HG03097 (cell line): Measurements from ENCODE around the gene ANKHD1.

Experiments
- ATAC-seq: cut with Tn5 transposase; IDR thresholded peaks from one replicate; pipeline ENCODE4 v1.9.1; 2021; ENCODE audit not compliant: unreplicated experiment, low FRiP score

ANKHD1 gene

GRCh38 chr5:140372971-140373487, 28.6 kb upstream of the ANKHD1 start:
- no peak for ATAC-seq

DNA sequence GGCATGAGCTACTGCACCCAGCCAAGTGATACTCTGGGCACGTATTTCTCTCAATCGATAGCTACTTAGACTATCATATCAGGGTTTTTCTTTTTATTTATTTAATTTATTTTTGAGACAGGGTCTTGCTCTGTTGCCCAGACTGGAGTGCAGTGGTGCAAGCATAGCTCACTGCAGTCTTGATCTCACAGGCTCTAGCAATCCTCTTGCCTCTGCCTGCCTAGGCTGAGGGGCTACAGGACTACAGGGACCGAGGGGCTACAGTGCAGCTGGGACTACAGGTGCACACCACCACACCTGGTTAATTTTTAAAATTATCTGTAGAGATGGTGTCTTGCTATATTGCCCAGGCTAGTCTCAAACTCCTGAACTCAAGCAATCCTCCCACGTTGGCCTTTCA, 20.3 kb upstream of the ANKHD1 start:
- no peak for ATAC-seq

DNA sequence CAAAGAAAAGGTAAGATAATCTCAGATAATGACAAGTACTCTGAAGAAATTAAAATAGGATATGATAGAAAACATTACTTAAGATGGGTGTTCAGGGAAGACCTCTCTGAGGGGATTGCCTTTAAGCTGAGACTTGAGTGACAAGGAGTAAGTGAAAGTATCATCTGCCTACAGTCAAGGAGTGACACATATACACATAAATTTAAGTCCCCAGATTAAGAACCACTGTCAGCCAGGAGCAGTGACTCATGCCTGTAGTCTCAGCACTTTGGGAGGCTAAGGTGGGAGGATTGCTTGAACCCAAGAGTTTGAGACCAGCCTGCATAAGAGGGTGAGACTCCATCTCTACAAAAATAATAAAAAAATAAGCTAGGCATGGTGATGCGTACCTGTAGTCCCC, 19.7 kb upstream of the ANKHD1 start:
- ATAC-seq: no peak

- no peak for ATAC-seq
These were observed 18.8 kb upstream of the ANKHD1 start for GRCh38 chr5:140382866-140383265.

DNA sequence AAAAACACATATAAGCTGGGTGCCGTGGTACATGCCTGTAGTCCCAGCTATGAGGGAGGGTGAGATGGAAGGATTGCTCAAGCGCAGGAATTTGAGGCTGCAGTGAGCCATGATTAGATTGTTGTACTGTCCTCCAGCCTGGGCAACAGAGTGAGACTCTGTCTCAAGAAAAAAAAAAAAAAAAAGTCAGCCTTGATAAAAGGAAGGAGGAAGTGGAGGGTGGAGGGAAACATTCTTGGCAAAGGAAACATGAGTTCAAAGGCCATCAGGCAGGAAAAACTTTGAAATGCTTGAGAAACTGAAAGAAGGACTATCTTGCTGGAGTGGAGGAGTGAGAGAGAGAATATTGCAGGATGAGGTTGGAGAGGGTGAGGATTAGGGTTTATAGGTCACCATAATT, 18.3 kb upstream of the ANKHD1 start:
- ATAC-seq: no peak

DNA sequence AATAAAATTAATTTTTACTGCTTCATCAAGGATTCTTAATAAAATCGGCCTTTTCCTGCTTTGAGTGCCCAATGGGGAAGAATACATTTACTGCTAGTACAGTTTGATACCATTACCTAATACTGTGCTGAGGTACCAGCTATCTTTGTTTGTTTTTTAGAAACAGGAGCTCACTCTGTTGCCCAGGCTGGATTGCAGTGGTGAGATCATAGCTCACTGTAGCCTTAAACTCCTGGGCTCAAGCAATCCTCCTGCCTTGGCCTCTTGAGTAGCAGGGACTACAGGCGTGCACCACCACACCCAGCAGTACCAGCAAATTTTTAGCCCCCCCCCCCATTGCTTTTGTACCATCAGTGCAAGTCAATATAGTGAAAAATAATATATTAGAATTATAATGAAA, 13.6 kb upstream of the ANKHD1 start:
- ATAC-seq: no peak

GRCh38 chr5:140391312-140391711, 10.3 kb upstream of the ANKHD1 start:
- no peak for ATAC-seq

DNA sequence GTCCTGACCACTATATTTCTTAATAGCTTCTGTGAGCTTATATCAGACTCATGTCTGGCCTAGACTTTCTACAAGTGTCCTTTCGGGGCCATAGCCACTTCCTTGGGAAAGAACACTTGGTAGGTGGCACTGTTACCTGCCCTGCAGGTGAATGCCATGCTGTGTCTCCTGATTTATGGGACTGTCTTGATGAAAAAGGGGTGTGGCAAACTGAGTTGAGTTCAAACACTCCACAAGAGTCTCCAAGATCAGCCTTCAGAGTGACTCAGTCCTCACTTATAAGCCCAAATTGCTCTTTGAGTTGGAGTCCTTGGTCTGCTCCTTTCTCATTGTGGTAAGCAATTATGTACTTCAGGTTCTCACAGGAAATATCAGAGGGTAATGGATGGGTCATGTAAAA, 9.9 kb upstream of the ANKHD1 start:
- ATAC-seq: no peak

- ATAC-seq: no peak
These were observed 7.9 kb upstream of the ANKHD1 start for GRCh38 chr5:140393738-140394137.

DNA sequence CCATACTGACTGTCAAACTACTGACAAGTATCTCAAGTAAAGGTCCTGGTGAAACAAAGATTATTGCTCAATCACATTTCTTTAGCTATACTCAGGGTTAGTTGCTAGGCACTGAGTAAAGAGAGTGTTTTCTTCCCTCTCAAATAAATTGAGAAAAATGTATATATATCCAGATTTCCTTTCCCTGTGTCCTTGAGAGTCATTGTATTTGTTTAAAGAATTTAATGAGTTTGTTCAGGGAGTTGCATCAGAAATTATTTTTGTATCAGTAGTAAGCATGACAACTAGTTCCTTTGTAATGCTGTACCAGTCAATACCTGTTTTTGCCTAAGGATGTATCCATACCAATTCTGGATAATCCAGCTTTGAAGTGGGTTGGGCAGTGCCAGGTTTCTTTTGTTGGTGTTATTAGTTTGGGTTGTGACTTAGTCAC, 3.2 kb upstream of the ANKHD1 start:
- no peak for ATAC-seq

DNA sequence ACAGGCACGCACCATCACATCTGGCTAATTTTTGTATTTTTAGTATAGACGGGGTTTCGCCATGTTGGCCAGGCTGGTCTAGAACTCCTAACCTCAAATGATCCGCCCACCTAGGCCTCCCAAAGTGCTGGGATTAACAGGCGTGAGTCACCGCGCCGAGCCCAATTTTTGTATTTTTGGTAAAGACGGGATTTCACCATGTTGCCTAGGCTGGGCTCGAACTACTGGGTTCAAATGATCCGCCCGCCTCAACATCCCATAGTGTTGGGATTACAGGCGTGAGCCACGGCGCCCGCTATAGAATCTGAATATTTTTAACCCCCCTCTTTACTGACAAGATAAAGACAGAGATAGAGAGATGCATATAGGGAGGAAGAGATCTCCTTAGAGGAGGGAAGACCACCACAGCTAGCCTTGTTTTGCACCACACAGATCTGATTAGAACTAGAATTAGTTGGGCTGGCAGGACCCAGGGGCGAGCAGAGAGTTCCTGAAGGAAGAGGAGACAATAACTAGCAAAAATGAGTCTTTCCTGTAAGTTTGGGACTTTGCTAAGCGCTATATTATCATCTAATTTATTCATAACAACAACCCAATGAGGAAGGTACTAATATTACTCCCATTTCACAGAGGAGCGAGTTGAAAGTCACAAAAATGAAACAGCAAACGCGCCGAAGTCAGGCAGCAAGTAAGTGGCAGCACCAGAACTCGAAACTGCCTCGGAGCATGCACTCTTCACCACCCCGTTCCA, 1.5 kb upstream of the ANKHD1 start:
- ATAC-seq: no peak

DNA sequence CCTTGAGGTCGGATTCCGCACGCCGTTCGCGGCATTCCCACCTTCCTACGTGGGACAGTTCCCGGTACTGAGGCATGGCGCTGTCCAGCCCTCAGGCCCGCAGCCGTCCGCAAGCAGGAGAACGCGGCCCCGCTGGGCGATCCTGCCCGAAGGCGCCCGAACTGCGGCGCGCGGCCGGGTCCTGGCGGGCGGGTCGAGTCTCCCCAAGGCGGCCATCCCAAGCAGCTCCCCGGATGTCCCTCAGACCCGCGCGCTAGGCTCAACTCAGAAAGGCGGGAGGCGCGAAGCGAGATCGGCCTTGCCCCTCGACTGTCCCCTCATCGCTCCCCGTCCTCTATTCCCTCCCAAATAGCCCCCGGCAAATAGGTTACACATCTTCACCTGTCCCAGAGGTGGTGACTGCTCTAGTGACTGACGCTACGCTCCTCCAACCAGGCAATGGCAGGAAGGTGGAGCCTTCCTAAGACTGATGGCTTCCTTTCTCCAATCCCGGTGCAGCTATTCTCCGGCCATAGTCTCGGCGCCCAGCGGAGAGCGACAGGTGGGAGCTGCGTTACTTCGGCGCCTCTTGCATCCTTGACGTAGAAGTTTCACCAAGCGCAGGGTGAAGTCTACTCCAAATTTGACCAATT, 787 bp upstream of the ANKHD1 start:
- peak; percentile 66 for ATAC-seq

- no peak for ATAC-seq
These were observed 833 bp downstream of the ANKHD1 start for GRCh38 chr5:140402258-140403074.

DNA sequence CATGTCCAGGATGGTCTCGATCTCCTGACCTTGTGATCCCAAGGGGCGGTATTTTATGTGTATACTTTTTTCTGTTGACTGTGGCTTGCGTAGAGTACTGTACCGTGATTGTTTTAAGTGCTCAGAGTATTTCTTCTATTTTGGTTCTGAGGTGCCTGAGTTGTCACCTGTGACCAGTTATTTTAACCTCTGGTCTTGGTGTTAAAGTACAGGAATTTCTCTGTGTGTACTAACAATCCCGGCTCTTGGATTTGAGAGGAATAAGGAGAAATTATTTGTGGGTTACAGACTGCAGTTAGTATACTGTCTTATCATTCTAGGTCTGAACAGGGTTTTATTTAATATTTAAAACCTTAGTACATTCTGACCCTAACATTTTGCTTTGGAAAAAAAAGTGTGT, 2.0 kb downstream of the ANKHD1 start:
- no peak for ATAC-seq

- no peak for ATAC-seq
These were observed 7.2 kb downstream of the ANKHD1 start for GRCh38 chr5:140408750-140409241.

- ATAC-seq: no peak
These were observed 11.6 kb downstream of the ANKHD1 start for GRCh38 chr5:140413230-140413629.

DNA sequence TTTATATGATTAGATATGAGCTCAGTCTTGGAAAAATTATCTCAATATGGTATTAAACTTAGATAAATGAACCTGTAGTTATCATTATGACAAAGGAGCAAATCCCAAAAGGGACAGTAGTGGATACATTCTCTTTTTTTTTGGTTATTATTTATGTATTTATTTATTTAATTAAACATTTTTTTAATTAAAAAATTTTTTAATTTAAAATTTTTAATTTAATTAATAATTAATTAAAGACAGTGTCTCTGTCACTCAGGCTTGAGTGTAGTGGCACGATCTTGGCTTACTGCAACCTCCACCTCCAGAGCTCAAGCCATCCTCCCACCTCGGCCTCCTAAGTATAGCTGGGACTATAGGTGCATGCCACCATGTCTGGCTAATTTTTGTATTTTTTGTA, 15.6 kb downstream of the ANKHD1 start:
- no peak for ATAC-seq

DNA sequence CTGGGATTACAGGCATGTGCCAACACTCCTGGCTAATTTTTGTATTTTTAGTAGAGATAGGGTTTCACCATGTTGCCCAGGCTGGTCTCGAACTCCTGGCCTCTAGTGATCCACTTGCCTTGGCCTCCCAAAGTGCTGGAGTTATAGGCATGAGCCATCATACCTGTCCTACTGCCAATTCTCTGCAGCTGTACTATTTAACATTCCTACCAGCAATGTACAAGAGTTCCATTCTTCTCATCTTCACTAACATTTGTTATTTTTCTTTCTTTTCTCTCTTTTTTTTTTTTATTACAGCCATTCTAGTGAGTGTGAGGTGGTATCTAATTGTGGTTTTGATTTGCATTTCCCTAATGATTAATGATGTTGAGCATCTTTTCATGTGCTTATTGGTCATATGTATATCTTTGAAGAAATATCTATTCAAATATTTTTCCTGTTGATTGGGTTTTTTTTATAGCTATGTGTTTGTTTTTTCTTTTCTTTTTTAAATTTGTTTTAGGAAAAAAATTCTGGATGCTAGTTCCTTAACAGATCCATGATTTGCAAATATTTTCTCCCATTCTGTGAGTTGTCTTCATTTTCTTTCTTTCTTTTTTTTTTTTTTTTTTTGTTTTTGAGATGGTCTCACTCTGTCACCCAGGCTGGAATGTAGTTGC, 17.4 kb downstream of the ANKHD1 start:
- no peak for ATAC-seq

GRCh38 chr5:140420226-140420570, 18.6 kb downstream of the ANKHD1 start:
- no peak for ATAC-seq

DNA sequence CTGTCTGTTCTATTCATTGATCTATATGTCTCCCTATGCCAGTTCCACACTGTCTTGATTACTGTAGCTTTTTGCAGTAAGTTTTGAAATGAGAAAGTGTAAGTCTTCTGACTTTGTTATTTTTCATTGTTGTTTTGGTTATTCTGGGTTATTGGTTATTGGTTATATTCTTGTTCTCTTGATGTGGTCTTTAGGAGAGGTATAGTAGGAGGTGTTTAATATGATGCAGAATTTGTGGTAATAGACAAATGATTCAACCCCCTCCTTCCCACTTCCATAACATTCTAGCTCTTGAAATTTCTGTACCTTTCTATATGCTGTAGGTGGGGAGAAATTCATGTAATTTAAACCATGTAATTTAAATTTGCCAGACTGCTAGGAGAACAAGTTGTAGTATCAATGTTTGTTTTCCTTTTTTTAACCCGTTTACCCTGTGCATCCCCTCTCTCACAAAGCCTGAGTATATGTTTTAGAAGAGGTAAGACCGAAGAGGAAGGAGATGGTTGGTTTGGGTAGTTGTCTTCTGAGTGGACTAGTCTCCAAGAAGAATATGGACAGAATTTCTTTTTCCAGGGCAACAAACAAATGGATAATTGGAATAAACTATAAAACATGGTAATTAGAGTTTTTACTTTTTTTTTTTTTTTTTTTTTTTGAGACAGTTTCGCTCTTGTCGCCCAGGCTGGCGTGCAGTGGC, 19.2 kb downstream of the ANKHD1 start:
- ATAC-seq: no peak
